Raji (cell line): ENCODE results near the gene TTLL11.

Experiments used
- POLR2A ChIP-seq: IDR thresholded peaks from 2 replicates; pipeline ENCODE4 v1.6.1; 2011; ENCODE audit warnings: low read depth, low read length, control low read depth; ENCODE audit not compliant: insufficient read depth

TTLL11 gene

DNA sequence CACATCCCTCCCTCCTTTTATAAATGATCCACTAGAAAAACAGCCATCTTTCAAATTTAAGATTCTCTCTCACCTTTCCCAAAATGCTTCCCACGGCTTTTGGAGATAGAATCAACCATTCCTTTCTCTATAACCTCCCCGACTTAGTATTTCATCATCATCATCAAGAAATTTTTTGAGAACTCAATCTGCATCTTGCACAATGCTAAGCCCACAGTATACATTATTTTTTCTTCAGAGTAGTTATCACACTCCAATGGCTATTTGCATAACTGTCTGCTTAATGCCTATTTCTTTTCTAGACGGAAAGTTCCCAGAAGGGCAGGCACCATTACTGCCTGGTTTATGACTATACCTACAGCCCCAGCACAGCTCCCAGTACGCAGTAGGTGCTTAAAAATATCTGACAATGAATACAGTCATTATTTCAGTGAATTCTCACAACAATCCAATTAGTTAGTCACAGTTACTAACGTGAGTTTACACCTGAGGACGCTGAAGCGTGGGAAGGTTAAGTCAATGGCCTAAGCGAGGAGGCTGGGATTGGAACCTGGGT is 212.7 kb downstream of the TTLL11 start:
- TF ChIP-seq POLR2A = no peak

DNA sequence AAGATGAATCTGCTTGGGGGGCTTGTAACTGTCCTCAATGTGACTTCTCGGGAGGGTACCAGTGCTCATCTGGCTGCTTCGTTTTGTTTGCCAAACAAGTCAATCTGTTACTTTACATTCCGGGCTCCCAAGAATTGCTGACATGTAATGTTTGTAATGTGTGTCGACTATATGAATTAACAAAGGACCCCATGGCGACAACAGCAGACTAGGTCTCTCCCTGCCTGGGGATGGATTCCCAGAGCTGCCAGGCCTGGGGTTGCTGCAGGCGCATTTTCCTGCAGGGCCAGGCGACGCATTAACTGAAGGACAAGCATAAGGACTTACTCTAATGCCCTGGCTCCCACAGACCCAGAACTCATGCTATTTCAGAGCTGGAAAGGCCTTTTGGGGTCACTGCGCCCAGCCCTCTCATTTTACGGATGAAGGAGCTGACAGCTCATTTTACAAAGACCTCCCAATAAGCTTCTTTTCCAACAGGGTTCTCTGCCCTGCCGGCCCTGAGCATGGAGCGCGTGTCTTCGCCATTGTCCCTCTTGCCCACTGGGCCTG is 214.8 kb downstream of the TTLL11 start:
- no peak for TF ChIP-seq POLR2A

- no peak for TF ChIP-seq POLR2A
Observed at GRCh38 chr9:121876658-121877271, 216.3 kb downstream of the TTLL11 start.

- no peak for TF ChIP-seq POLR2A
Observed at GRCh38 chr9:121876255-121876654, 216.9 kb downstream of the TTLL11 start.

GRCh38 chr9:121874524-121874923 is 218.6 kb downstream of the TTLL11 start:
- no peak for TF ChIP-seq POLR2A

GRCh38 chr9:121871431-121872025 is 221.6 kb downstream of the TTLL11 start:
- TF ChIP-seq POLR2A = no peak

DNA sequence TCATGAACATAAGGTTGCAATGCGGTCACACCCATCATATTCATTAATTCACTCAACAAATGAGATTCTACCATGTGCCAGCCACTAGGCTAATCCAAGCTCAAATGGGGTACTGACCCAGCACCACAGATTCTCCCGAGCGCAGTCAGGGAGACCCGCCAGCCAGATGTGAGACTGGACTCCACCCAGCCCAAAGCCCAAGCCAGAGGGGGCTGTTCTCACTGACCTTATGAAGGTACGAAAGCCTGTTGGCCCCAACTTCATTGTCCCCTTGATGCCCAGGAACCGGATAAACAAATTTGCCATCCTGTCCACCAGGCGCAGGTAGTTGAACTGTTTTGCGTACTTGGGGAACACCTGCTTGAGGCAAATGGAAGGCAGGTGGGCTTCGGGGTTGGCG is 222.8 kb downstream of the TTLL11 start:
- no peak for TF ChIP-seq POLR2A

DNA sequence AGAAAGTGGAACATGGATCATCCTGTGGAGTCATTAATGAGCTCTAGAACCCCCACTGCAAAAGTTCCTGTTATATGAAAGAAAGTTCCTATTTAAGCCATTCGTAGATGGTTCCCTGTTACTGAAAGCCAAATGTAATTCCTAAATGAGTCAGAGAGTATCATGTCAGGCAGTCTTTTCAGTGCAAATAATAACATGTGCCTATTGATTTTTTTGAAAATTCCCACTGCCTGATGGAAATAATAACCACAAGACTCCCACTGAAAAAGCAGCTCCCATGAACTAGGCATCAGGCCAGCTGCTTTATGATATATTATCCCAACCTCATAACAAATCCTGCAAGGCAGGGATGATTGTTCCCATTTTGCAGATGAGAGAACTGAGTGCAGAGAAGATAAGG is 224.5 kb downstream of the TTLL11 start:
- TF ChIP-seq POLR2A = no peak

- TF ChIP-seq POLR2A = no peak
Observed at GRCh38 chr9:121866927-121867326, 226.2 kb downstream of the TTLL11 start.

GRCh38 chr9:121865884-121866283 is 227.2 kb downstream of the TTLL11 start:
- no peak for TF ChIP-seq POLR2A

- TF ChIP-seq POLR2A = no peak
Observed at GRCh38 chr9:121865060-121865459, 228.0 kb downstream of the TTLL11 start.

DNA sequence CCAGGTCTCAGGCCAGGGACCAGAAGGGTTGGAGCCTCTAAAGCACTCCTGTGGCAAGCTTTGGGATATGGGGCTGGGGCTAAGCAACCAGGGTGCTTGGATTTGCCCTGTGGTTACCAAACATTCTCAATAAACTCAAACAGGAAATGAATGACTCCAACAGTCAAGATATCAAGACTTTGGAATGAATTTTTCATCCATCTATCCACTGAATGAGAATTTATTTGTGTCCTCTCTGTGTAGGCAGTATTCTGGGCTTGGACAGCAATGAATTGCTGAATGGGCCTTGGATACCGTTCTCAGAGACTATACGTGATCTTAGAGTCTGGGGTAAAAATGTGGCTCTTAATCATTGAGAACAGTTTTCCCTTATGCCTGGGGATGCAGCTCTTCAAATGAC is 229.2 kb downstream of the TTLL11 start:
- TF ChIP-seq POLR2A = no peak

- no peak for TF ChIP-seq POLR2A
Observed at GRCh38 chr9:121862371-121863332, 230.5 kb downstream of the TTLL11 start.

DNA sequence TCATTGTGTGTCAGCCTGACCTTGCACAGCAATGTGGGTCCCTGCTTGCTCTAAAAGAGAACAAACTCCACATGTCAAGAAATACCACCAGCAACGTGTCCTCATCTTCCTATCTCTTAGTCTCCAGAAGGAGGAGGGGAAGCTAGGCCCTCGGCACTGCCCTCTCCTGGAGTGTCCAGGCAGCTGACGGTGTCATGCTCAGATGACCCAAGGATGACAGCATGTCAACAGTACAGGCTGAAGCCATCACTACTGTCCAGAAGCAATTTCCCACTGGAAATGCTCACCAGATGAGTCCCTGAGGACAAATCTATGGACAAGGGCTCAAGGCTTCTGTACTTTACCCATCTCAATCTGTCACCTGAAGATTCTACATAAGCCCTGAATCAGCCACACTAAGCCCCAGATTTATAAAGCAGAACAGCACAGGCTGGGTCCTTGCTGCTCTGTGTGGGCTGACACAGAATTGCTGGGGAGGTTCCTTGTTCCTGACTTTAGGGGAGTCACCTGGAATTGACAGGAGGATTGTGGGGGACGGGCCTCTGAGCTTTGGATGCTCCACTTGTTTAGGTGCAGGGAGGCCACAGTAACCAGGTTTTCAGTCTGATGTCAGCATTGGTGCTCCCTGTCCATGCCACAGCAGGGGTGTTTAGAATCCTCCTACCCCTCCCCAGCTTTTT is 231.5 kb downstream of the TTLL11 start:
- TF ChIP-seq POLR2A = no peak

DNA sequence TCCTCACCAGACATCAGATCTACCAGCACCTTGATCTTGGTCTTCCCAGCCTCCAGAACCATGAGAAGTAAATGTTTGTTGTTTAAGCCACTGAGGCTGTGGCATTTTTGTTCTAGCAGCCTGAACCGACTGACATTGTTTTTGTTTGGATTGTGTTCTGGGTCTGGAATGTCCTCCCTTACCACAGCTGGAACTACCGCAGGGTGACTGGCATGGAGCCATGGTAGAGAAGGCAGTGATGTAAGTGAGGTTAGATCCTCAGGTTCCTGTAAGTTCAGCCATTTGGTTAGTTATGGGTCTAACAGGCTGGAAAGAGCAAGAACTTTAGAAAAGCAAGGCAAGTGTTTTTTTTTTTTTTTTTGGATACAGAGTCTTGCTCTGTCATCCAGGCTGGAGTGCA is 232.4 kb downstream of the TTLL11 start:
- TF ChIP-seq POLR2A = no peak
